GM12878 (cell line): ENCODE measurements around the gene FCGR3A. TPM values are rescaled to one million over a fixed set of nuclear protein-coding genes. Genes with fewer than 3 reads are reported as not detected.

Experiments used
- ATAC-seq: fragments of 200-7000 bp; cut with Tn5 transposase; 3 replicates; pipeline ENCODE4 v1.9.1; 2020; ENCODE audit warnings: mild to moderate bottlenecking, moderate library complexity
- BruUV-seq: library from RNA; stranded (reverse); fragments of 400-500 nt; replicated peaks from 2 replicates; lab custom pipeline; 2021; lab: Mats Ljungman, UMichigan
- CTCF ChIA-PET: fragments of 300-600 bp; sonication (Branson Sonifier 250); formaldehyde crosslinking; extraction: SDS; loops from one replicate; lab custom pipeline; 2021; ENCODE audit warnings: inconsistent platforms; lab: Yijun Ruan, JAX
- POLR2A ChIA-PET: fragments of 350-600 bp; formaldehyde crosslinking; extraction: SDS; loops from one replicate; lab custom pipeline; 2021; ENCODE audit warnings: inconsistent platforms; lab: Charles Lee
- RAD21 ChIA-PET: fragments of 300-600 bp; sonication (Branson Sonifier 250); formaldehyde crosslinking; loops from one replicate; lab custom pipeline; 2023; ENCODE audit warnings: antibody characterized with exemption; ENCODE audit not compliant: unreplicated experiment; lab: Charles Lee
- SMC1A ChIA-PET: fragments of 300-600 bp; sonication (Branson Sonifier 250); formaldehyde crosslinking; loops from one replicate; lab custom pipeline; 2023; ENCODE audit not compliant: unreplicated experiment, uncharacterized antibody; lab: Charles Lee
- DNase-seq: peaks from one replicate; pipeline ENCODE4 v3.0.0-alpha.2; 2011; ENCODE audit warnings: low read depth, low spot score
- FAIRE-seq: peaks from 3 replicates; lab custom pipeline; 2011; peaks lifted over from hg19 to GRCh38; lab: Jason Lieb, UNC
- H2AFZ ChIP-seq: 2 replicates; pipeline ENCODE4 v1.6.0; 2011; ENCODE audit warnings: low read depth, low read length, control low read depth; ENCODE audit not compliant: control insufficient read depth
- H3K27ac ChIP-seq: 2 replicates; pipeline ENCODE4 v1.5.1; 2011; ENCODE audit warnings: control low read depth; ENCODE audit not compliant: control insufficient read depth, insufficient read depth
- H3K27me3 ChIP-seq, 2 experiments: replicated peaks in 1 of 2; 2 replicates each; pipeline versions ENCODE4 v1.6.0 to v1.6.1; 2011; ENCODE audit warnings: low read length in 1 of 2; ENCODE audit not compliant: control insufficient read depth in 2 of 2, insufficient read depth in 2 of 2
- H3K36me3 ChIP-seq, 2 experiments: 2 replicates each; pipeline ENCODE4 v1.5.1; 2011; ENCODE audit warnings: low read length in 1 of 2; ENCODE audit not compliant: control insufficient read depth in 2 of 2, insufficient read depth in 2 of 2
- H3K4me1 ChIP-seq: 2 replicates; pipeline ENCODE4 v1.6.1; 2011; ENCODE audit warnings: mild to moderate bottlenecking, low read length, moderate library complexity, mixed read lengths; ENCODE audit not compliant: control insufficient read depth, insufficient read depth
- H3K4me2 ChIP-seq: 2 replicates; pipeline ENCODE4 v1.6.0; 2011; ENCODE audit warnings: control low read depth; ENCODE audit not compliant: control insufficient read depth, insufficient read depth
- H3K4me3 ChIP-seq: fragments of 200-600 bp; sonication (generic); 2 replicates; pipeline ENCODE4 v1.5.1; 2016
- H3K79me2 ChIP-seq: 2 replicates; pipeline ENCODE4 v1.6.0; 2011; ENCODE audit warnings: low read length; ENCODE audit not compliant: control insufficient read depth, insufficient read depth
- H3K9ac ChIP-seq: 2 replicates; pipeline ENCODE4 v1.8.0; 2011; ENCODE audit warnings: low read length, control low read depth, mixed read lengths; ENCODE audit not compliant: control insufficient read depth, insufficient read depth
- H3K9me3 ChIP-seq: replicated peaks from 3 replicates; pipeline ENCODE4 v1.5.1; 2011; ENCODE audit warnings: mild to moderate bottlenecking, low read length; ENCODE audit not compliant: control insufficient read depth, insufficient read depth
- H4K20me1 ChIP-seq: 2 replicates; pipeline ENCODE4 v1.6.0; 2011; ENCODE audit not compliant: control insufficient read depth, insufficient read depth
- EED ChIP-seq: sonication (generic); IDR thresholded peaks from 2 replicates; pipeline ENCODE4 v1.6.1; 2016; ENCODE audit warnings: antibody characterized with exemption, low read depth
- HCFC1 ChIP-seq: fragments of 150-350 bp; IDR thresholded peaks from 2 replicates; pipeline ENCODE4 v1.6.1; 2014; ENCODE audit warnings: low read length
- KLF5 ChIP-seq: fragments of 450-650 bp; IDR thresholded peaks from 2 replicates; pipeline ENCODE4 v1.6.1; 2014; ENCODE audit warnings: mild to moderate bottlenecking; ENCODE audit not compliant: partially characterized antibody
- MTA3 ChIP-seq: IDR thresholded peaks from 2 replicates; pipeline ENCODE4 v1.6.1; 2012; ENCODE audit warnings: low read length, inconsistent platforms, borderline replicate concordance
- POLR2A ChIP-seq: IDR thresholded peaks from 2 replicates; pipeline ENCODE4 v1.6.1; 2011; ENCODE audit warnings: low read depth, mild to moderate bottlenecking, low read length
- SIX5 ChIP-seq: IDR thresholded peaks from 2 replicates; pipeline ENCODE4 v1.6.1; 2011; ENCODE audit warnings: mild to moderate bottlenecking, low read depth, low read length, moderate library complexity; ENCODE audit not compliant: severe bottlenecking
- SP1 ChIP-seq: IDR thresholded peaks from one replicate; pipeline ENCODE4 v1.6.1; 2011; ENCODE audit warnings: low read depth, low read length
- ZSCAN29 ChIP-seq: fragments of 450-650 bp; IDR thresholded peaks from 2 replicates; pipeline ENCODE4 v1.6.1; 2017; ENCODE audit warnings: mild to moderate bottlenecking, moderate library complexity
- WGBS: methylation state at CpG from one replicate; pipeline ENCODE4 v1.1.6; 2016; ENCODE audit warnings: low lambda C conversion rate; ENCODE audit not compliant: insufficient replicate concordance, insufficient coverage; ENCODE audit errors: missing lambda C conversion rate; 5-methylcytosine and 5-hydroxymethylcytosine counted together
- in situ Hi-C: fragments of 300-500 bp; cut with MboI; formaldehyde crosslinking; loops from 9 replicates; pipeline ENCODE4 v1.14.3; 2018; ENCODE audit warnings: mixed read lengths
- intact Hi-C: fragments of 100-400 bp; cut with micrococcal nuclease; formaldehyde crosslinking; loops from one replicate; pipeline ENCODE4 v1.14.2; 2022; ENCODE audit not compliant: unreplicated experiment
- polyA plus RNA-seq, 11 experiments: library from polyadenylated mRNA; depleted of rRNA in 4 of 11; unstranded in 6 of 11; stranded (reverse) in 5 of 11; fragments of >200 nt; fragmentation: Nextera tagmentation in 4 of 11; fragmentation: Illumina TruSeq in 1 of 11; extraction: Ambion mirVana in 4 of 11; extraction: Trizol in 1 of 11; gene quantifications; 1 replicate in 1 of 11; 2 replicates in 10 of 11; pipeline versions ENCODE4 v1.2.1 to v1.2.3, GENCODE V29; 2011 to 2016; ENCODE audit warnings: inconsistent platforms in 2 of 11, missing spikeins in 2 of 11, low read depth in 1 of 11
- total RNA-seq, 4 experiments: library from RNA; depleted of rRNA in 3 of 4; stranded (reverse); fragments of >200 nt in 3 of 4; fragmentation: Illumina TruSeq in 1 of 4; extraction: Trizol in 1 of 4; gene quantifications; 2 replicates each; pipeline versions ENCODE4 v1.2.1 to v1.2.3, GENCODE V29; 2013 to 2021
- TF ChIP-seq, protein P1 (sequence below): IDR thresholded peaks from 2 replicates; pipeline ENCODE4 v1.6.1; 2011; ENCODE audit warnings: low read depth, low read length, improper control_type of control experiment, borderline replicate concordance
- TF ChIP-seq, protein P2 (sequence below): fragments of 450-650 bp; formaldehyde crosslinking; IDR thresholded peaks from 2 replicates; pipeline ENCODE4 v1.4.0; 2022; ENCODE audit warnings: mild to moderate bottlenecking, moderate library complexity
- TF ChIP-seq, protein P3 (sequence below): fragments of 150-350 bp; IDR thresholded peaks from 2 replicates; pipeline ENCODE4 v1.6.1; 2014; ENCODE audit warnings: mild to moderate bottlenecking, low read depth, low read length
- TF ChIP-seq, protein P4 (sequence below): fragments of 450-650 bp; IDR thresholded peaks from 2 replicates; pipeline ENCODE4 v1.6.1; 2017; ENCODE audit warnings: borderline replicate concordance
- TF ChIP-seq, protein P5 (sequence below): fragments of 450-650 bp; formaldehyde crosslinking; IDR thresholded peaks from 2 replicates; pipeline ENCODE4 v1.4.0; 2020; ENCODE audit warnings: mild to moderate bottlenecking, moderate library complexity

Gene FCGR3A
- total and polyA plus RNA-seq, 10 of the 15 experiments (the other 5 are each of a cell fraction or from before 2014, with no cell fraction given) = 0.09 to 0.10 TPM; not detected in 8

DNA sequence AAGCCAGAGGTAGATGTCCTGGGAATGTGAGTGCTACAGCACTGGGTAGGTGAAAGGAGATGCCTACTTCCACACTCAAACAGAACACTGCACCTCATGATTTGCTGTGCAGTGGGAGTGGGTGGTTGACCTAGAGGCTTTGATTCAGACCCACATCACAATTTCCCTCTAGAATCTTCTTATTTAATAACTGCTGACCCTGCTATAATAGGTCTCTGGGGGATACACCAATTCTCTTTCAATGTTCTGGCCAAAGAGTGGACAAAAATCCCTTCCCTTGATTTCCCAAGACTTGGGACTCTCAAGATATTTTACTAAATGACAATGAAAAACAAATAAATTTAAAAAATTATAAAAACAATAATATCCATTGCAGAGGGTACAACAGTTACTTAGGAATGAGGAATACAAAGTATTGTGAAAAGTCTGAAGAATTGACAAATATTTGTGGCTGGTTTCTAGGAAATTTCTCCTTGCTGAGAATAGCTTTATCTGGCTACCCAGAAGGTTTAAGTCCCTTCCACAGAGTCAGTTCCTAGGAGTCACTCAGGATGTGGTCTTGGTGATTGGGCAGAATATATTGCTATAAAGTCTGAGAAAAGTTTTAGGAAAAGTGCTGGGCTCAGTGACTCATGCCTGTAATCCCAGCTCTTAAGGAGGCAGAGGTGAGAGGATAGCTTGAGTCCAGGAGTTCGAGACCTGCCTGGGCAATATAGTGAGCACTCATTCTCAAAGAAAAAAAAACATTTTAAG is 46.8 kb downstream of the FCGR3A start:
- WGBS = 94% methylated on average over 1 of the region's 1 CpG
- CTCF ChIA-PET = interaction anchor here (1.2 to 2.2 kb wide), 2 partner anchors 15 to 19 kb away, joined by 4 to 10 read pairs; no protein-coding TSS in a partner anchor
- H3K27me3 ChIP-seq = no peaks in the 10 kb centered on the region
- TF ChIP-seq SIX5 = no peak
- TF ChIP-seq, protein P1, sequence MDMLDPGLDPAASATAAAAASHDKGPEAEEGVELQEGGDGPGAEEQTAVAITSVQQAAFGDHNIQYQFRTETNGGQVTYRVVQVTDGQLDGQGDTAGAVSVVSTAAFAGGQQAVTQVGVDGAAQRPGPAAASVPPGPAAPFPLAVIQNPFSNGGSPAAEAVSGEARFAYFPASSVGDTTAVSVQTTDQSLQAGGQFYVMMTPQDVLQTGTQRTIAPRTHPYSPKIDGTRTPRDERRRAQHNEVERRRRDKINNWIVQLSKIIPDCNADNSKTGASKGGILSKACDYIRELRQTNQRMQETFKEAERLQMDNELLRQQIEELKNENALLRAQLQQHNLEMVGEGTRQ = no peak
- TF ChIP-seq, protein P2, sequence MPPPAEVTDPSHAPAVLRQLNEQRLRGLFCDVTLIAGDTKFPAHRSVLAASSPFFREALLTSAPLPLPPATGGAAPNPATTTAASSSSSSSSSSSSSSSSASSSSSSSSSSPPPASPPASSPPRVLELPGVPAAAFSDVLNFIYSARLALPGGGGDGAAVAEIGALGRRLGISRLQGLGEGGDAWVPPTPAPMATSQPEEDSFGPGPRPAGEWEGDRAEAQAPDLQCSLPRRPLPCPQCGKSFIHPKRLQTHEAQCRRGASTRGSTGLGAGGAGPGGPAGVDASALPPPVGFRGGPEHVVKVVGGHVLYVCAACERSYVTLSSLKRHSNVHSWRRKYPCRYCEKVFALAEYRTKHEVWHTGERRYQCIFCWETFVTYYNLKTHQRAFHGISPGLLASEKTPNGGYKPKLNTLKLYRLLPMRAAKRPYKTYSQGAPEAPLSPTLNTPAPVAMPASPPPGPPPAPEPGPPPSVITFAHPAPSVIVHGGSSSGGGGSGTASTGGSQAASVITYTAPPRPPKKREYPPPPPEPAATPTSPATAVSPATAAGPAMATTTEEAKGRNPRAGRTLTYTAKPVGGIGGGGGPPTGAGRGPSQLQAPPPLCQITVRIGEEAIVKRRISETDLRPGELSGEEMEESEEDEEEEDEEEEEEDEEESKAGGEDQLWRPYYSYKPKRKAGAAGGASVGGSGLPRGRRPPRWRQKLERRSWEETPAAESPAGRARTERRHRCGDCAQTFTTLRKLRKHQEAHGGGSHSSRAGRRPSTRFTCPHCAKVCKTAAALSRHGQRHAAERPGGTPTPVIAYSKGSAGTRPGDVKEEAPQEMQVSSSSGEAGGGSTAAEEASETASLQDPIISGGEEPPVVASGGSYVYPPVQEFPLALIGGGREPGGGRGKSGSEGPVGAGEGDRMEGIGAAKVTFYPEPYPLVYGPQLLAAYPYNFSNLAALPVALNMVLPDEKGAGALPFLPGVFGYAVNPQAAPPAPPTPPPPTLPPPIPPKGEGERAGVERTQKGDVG = no peak
- TF ChIP-seq, protein P3, sequence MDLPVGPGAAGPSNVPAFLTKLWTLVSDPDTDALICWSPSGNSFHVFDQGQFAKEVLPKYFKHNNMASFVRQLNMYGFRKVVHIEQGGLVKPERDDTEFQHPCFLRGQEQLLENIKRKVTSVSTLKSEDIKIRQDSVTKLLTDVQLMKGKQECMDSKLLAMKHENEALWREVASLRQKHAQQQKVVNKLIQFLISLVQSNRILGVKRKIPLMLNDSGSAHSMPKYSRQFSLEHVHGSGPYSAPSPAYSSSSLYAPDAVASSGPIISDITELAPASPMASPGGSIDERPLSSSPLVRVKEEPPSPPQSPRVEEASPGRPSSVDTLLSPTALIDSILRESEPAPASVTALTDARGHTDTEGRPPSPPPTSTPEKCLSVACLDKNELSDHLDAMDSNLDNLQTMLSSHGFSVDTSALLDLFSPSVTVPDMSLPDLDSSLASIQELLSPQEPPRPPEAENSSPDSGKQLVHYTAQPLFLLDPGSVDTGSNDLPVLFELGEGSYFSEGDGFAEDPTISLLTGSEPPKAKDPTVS = no peak
- TF ChIP-seq EED = no peak
- TF ChIP-seq MTA3 = no peak
- TF ChIP-seq SP1 = no peak
- no peak for TF ChIP-seq ZSCAN29
- no peak for TF ChIP-seq POLR2A
- TF ChIP-seq KLF5 = no peak
- no peak for TF ChIP-seq HCFC1
- TF ChIP-seq, protein P4, sequence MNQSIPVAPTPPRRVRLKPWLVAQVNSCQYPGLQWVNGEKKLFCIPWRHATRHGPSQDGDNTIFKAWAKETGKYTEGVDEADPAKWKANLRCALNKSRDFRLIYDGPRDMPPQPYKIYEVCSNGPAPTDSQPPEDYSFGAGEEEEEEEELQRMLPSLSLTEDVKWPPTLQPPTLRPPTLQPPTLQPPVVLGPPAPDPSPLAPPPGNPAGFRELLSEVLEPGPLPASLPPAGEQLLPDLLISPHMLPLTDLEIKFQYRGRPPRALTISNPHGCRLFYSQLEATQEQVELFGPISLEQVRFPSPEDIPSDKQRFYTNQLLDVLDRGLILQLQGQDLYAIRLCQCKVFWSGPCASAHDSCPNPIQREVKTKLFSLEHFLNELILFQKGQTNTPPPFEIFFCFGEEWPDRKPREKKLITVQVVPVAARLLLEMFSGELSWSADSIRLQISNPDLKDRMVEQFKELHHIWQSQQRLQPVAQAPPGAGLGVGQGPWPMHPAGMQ = no peak
- TF ChIP-seq, protein P5, sequence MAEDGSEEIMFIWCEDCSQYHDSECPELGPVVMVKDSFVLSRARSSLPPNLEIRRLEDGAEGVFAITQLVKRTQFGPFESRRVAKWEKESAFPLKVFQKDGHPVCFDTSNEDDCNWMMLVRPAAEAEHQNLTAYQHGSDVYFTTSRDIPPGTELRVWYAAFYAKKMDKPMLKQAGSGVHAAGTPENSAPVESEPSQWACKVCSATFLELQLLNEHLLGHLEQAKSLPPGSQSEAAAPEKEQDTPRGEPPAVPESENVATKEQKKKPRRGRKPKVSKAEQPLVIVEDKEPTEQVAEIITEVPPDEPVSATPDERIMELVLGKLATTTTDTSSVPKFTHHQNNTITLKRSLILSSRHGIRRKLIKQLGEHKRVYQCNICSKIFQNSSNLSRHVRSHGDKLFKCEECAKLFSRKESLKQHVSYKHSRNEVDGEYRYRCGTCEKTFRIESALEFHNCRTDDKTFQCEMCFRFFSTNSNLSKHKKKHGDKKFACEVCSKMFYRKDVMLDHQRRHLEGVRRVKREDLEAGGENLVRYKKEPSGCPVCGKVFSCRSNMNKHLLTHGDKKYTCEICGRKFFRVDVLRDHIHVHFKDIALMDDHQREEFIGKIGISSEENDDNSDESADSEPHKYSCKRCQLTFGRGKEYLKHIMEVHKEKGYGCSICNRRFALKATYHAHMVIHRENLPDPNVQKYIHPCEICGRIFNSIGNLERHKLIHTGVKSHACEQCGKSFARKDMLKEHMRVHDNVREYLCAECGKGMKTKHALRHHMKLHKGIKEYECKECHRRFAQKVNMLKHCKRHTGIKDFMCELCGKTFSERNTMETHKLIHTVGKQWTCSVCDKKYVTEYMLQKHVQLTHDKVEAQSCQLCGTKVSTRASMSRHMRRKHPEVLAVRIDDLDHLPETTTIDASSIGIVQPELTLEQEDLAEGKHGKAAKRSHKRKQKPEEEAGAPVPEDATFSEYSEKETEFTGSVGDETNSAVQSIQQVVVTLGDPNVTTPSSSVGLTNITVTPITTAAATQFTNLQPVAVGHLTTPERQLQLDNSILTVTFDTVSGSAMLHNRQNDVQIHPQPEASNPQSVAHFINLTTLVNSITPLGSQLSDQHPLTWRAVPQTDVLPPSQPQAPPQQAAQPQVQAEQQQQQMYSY = no peak

More for the DNA sequence above, 46.8 kb downstream of the FCGR3A start:
- intact Hi-C loops = no loop called here
- DNase-seq (no peak), FAIRE-seq (no peak), ATAC-seq (no peak)
- BruUV-seq = no TSS peak
- Histone ChIP-seq H3K9me3 (no peaks in the 10 kb centered on the region), H4K20me1 (no peaks in the 10 kb centered on the region), H3K36me3 (no peaks in the 10 kb centered on the region), H3K4me2 (no peak overlapping the region), H3K4me1 (peaks cover 7% of the 10 kb centered on the region), H3K79me2 (no peaks in the 10 kb centered on the region), H3K9ac (no peak overlapping the region), H3K27ac (no peak overlapping the region), H2AFZ (no peak overlapping the region), H3K4me3 (no peak overlapping the region)
- in situ Hi-C loops = no loop called here
- RAD21 ChIA-PET = no interaction called here
- POLR2A ChIA-PET = no interaction called here
- SMC1A ChIA-PET = interaction anchor here (1.3 to 1.5 kb wide), 2 partner anchors 10 to 235 kb away, joined by 3 to 5 read pairs; no protein-coding TSS in a partner anchor
